MM.1S (cell line): Measurements from ENCODE around the gene ANO2.

Experiments
- DNase-seq: peaks from one replicate; pipeline ENCODE4 v3.0.0-alpha.2; 2015
- H2AFZ ChIP-seq: fragments of 300-600 bp; sonication (generic); 2 replicates; pipeline ENCODE4 v1.6.0; 2016; ENCODE audit warnings: antibody characterized with exemption, low read length
- H3F3A ChIP-seq: fragments of 300-600 bp; sonication (generic); 2 replicates; pipeline ENCODE4 v1.6.1; 2016; ENCODE audit warnings: mild to moderate bottlenecking, antibody characterized with exemption, low read length, moderate library complexity, mixed read lengths; ENCODE audit not compliant: insufficient read depth
- H3K27ac ChIP-seq: fragments of 300-600 bp; sonication (generic); 2 replicates; pipeline ENCODE4 v1.5.1; 2016; ENCODE audit warnings: mild to moderate bottlenecking, low read length
- H3K27me3 ChIP-seq: fragments of 300-600 bp; sonication (generic); replicated peaks from 2 replicates; pipeline ENCODE4 v1.6.0; 2016; ENCODE audit warnings: low read length; ENCODE audit not compliant: insufficient read depth
- H3K36me3 ChIP-seq: fragments of 300-600 bp; sonication (generic); replicated peaks from 2 replicates; pipeline ENCODE4 v1.6.1; 2016; ENCODE audit warnings: mild to moderate bottlenecking, low read length, mixed read lengths; ENCODE audit not compliant: insufficient read depth
- H3K4me1 ChIP-seq: fragments of 300-600 bp; sonication (generic); 2 replicates; pipeline ENCODE4 v1.6.1; 2016; ENCODE audit warnings: low read length, mixed read lengths
- H3K4me2 ChIP-seq: fragments of 300-600 bp; sonication (generic); 2 replicates; pipeline ENCODE4 v1.6.0; 2016; ENCODE audit warnings: low read depth, low read length
- H3K4me3 ChIP-seq: fragments of 300-600 bp; sonication (generic); 2 replicates; pipeline ENCODE4 v1.5.1; 2016; ENCODE audit warnings: low read length, mixed read lengths
- H3K79me2 ChIP-seq: fragments of 300-600 bp; sonication (generic); 2 replicates; pipeline ENCODE4 v1.6.1; 2016; ENCODE audit warnings: mixed run types, low read length, mixed read lengths
- H3K9ac ChIP-seq: fragments of 300-600 bp; sonication (generic); 2 replicates; pipeline ENCODE4 v1.6.1; 2016; ENCODE audit warnings: low read length, mixed read lengths
- H3K9me2 ChIP-seq: fragments of 300-600 bp; sonication (generic); replicated peaks from 2 replicates; pipeline ENCODE4 v1.6.1; 2016; ENCODE audit warnings: mild to moderate bottlenecking, low read length, mixed read lengths; ENCODE audit not compliant: insufficient read depth
- H3K9me3 ChIP-seq: fragments of 300-600 bp; sonication (generic); replicated peaks from 2 replicates; pipeline ENCODE4 v1.6.1; 2016; ENCODE audit warnings: mild to moderate bottlenecking, low read length, mixed read lengths; ENCODE audit not compliant: insufficient read depth
- H4K20me1 ChIP-seq: fragments of 300-600 bp; sonication (generic); 2 replicates; pipeline ENCODE4 v1.6.1; 2016; ENCODE audit warnings: mild to moderate bottlenecking, low read length, moderate library complexity, mixed read lengths; ENCODE audit not compliant: insufficient read depth
- EZH2 ChIP-seq: fragments of 300-600 bp; sonication (generic); optimal IDR thresholded peaks from 2 replicates; pipeline ENCODE3; 2017; ENCODE audit warnings: low read depth, mild to moderate bottlenecking, antibody characterized with exemption, low read length, mixed read lengths
- EZH2phosphoT487 ChIP-seq: fragments of 300-600 bp; sonication (generic); IDR thresholded peaks from 2 replicates; pipeline ENCODE4 v1.6.1; 2018; ENCODE audit warnings: antibody characterized with exemption, low read length
- TF ChIP-seq, protein P1 (sequence below): fragments of 300-600 bp; sonication (generic); IDR thresholded peaks from 2 replicates; pipeline ENCODE4 v1.5.1; 2016; ENCODE audit warnings: antibody characterized with exemption, low read length, mixed read lengths

The ANO2 gene

DNA sequence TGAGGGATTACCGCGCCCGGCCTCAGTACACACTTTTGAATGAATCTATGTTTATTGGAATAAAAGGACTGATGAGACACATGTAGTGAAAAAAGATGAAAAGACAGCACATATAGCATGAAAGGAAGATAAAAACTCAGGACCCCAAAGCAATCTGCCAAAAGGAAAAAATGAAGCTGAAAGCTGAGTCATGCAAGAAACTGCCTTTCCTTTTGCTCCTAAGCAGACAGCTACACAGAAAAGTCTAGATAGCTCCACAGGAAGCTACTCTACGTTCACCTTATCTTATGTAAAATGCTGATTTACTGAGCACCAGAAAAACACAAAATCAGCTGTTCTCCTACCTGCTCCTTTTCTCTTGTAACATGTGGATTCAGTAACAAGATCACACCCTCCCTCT, 384.8 kb downstream of the ANO2 start:
- H3K9ac ChIP-seq: no peak overlapping the region
- no peaks in the 10 kb centered on the region for H3K27me3 ChIP-seq
- no peaks in the 10 kb centered on the region for H3F3A ChIP-seq
- no peak overlapping the region for H3K27ac ChIP-seq
- H3K36me3 ChIP-seq: no peaks in the 10 kb centered on the region
- H3K4me1 ChIP-seq: no peaks in the 10 kb centered on the region
- no peak overlapping the region for H2AFZ ChIP-seq
- no peak for DNase-seq
- no peaks in the 10 kb centered on the region for H3K9me3 ChIP-seq
- no peaks in the 10 kb centered on the region for H3K9me2 ChIP-seq
- no peaks in the 10 kb centered on the region for H3K79me2 ChIP-seq
- H3K4me2 ChIP-seq: no peak overlapping the region
- TF ChIP-seq EZH2: no peak
- TF ChIP-seq, protein P1, sequence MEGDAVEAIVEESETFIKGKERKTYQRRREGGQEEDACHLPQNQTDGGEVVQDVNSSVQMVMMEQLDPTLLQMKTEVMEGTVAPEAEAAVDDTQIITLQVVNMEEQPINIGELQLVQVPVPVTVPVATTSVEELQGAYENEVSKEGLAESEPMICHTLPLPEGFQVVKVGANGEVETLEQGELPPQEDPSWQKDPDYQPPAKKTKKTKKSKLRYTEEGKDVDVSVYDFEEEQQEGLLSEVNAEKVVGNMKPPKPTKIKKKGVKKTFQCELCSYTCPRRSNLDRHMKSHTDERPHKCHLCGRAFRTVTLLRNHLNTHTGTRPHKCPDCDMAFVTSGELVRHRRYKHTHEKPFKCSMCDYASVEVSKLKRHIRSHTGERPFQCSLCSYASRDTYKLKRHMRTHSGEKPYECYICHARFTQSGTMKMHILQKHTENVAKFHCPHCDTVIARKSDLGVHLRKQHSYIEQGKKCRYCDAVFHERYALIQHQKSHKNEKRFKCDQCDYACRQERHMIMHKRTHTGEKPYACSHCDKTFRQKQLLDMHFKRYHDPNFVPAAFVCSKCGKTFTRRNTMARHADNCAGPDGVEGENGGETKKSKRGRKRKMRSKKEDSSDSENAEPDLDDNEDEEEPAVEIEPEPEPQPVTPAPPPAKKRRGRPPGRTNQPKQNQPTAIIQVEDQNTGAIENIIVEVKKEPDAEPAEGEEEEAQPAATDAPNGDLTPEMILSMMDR: no peak
- no peak for TF ChIP-seq EZH2phosphoT487
- no peaks in the 10 kb centered on the region for H4K20me1 ChIP-seq
- no peak overlapping the region for H3K4me3 ChIP-seq

DNA sequence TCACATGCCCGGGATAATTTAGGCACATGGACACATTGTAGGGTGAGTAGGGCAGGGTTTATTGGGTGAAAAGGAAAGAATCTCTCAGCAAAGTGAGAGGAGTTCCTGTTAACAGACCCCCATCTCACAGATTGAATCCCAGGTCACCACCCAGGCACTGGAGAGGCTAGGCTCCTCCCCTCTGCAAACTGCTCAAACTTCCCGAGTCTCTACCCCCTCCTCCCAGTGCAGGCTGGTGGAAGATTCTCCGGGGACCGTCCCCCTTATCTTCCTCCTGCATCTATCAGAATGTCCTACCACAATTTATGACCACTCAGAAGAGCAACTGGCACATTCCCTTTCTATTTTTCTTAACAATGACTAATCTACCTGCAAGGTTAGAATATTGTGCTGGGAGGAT, 387.2 kb downstream of the ANO2 start:
- Histone ChIP-seq H3F3A (no peaks in the 10 kb centered on the region), H3K9me2 (no peaks in the 10 kb centered on the region), H3K4me2 (no peak overlapping the region), H3K27me3 (no peaks in the 10 kb centered on the region), H3K4me3 (no peak overlapping the region), H2AFZ (no peak overlapping the region), H3K79me2 (no peaks in the 10 kb centered on the region), H3K36me3 (no peaks in the 10 kb centered on the region), H3K27ac (no peak overlapping the region), H4K20me1 (no peaks in the 10 kb centered on the region), H3K9ac (no peak overlapping the region), H3K9me3 (no peaks in the 10 kb centered on the region), H3K4me1 (no peaks in the 10 kb centered on the region)
- TF ChIP-seq EZH2: no peak
- no peak for DNase-seq

DNA sequence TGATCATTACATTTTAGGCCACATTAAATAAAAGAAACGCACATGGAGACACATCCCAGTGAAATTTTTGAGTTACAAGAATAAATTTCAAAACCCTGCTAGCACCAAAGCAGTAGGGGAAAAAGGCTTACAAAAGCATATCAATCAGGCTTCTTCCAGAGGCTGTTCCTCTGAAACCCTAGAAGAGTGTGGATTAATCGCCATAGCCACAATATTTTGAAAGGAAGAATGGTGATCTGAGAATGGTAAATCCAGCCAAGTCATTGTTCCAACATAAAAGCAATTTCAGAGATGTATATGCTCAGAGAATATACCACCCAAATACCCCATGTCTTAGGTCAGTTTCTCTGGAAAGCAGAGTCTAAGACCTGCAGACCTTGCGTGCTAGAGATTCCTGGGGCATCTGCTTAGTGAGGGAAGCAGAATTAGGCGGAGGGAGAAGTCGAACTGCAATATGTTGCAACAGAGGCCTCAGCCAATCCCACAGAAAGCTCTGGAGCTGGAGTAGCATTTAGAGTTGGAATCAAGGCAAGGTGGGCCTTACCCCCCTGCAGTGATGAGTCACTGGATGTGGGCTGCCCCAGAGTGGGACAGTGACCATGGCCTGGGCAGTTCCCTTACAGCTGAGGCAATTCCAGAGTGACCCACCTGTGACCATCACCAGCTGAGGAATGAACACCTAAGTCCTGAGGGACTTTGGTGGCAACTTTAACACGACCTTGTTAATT, 387.9 kb downstream of the ANO2 start:
- no peaks in the 10 kb centered on the region for H3K9me3 ChIP-seq
- no peak overlapping the region for H3K4me3 ChIP-seq
- no peaks in the 10 kb centered on the region for H3K4me1 ChIP-seq
- no peaks in the 10 kb centered on the region for H3K79me2 ChIP-seq
- no peaks in the 10 kb centered on the region for H3K36me3 ChIP-seq
- H3K9ac ChIP-seq: no peak overlapping the region
- TF ChIP-seq EZH2phosphoT487 (no peak), EZH2 (no peak)
- TF ChIP-seq, protein P1: no peak
- H4K20me1 ChIP-seq: no peaks in the 10 kb centered on the region
- DNase-seq: no peak
- no peaks in the 10 kb centered on the region for H3K27me3 ChIP-seq
- H3K4me2 ChIP-seq: no peak overlapping the region
- no peaks in the 10 kb centered on the region for H3F3A ChIP-seq
- H3K27ac ChIP-seq: no peak overlapping the region
- H3K9me2 ChIP-seq: no peaks in the 10 kb centered on the region
- no peak overlapping the region for H2AFZ ChIP-seq

DNA sequence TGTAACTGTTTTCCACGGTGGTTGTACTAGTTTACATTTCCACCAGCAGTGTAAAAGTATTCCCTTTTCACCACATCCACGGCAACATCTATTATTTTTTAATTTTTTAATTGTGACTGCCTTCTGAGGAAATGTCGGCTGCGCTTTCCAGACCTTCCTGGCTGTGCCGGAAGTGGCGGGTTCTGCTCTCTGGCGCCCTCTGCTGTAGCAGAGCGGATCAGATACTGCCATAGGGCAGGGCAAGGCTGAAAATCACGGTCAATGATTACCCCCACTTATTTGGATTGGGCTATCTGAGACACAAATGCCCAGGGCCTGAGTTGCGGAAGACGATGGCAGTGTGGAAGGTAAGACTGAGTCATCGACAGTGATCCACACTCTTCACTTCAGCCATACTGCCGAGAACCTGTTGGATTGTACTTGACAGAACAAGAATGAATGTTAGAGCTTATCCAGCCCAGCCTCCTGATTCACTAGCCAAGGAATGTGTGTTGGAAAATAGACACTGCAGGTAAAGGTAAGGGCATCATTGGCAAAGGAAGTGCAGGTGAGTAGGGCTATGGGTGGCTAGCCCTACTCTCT, 388.9 kb downstream of the ANO2 start:
- Histone ChIP-seq H3K9me2 (no peaks in the 10 kb centered on the region), H3K27ac (no peak overlapping the region), H3K79me2 (no peaks in the 10 kb centered on the region), H3K4me1 (no peaks in the 10 kb centered on the region), H3K9me3 (no peaks in the 10 kb centered on the region), H3K4me2 (no peak overlapping the region), H3K9ac (no peak overlapping the region), H4K20me1 (no peaks in the 10 kb centered on the region), H3K4me3 (no peak overlapping the region), H3K27me3 (no peaks in the 10 kb centered on the region), H3K36me3 (no peaks in the 10 kb centered on the region), H2AFZ (no peak overlapping the region), H3F3A (no peaks in the 10 kb centered on the region)
- DNase-seq: no peak
- TF ChIP-seq EZH2phosphoT487: no peak
- TF ChIP-seq, protein P1: peak; percentile 51
